Psoas muscle (tissue), 8 donors: ENCODE data around the gene HIPK1. TPM values are rescaled to one million over a fixed set of nuclear protein-coding genes. Genes with fewer than 3 reads are reported as not detected.

Experiments
- ATAC-seq, 4 donors: fragments of 200-7000 bp; cut with Tn5 transposase; one replicate each; pipeline ENCODE4 v1.9.1; 2020; ENCODE audit warnings: moderate library complexity in 3 of 4, mild to moderate bottlenecking in 2 of 4
- DNase-seq, 2 donors: peaks; one replicate each; pipeline ENCODE4 v3.0.0-alpha.2; 2020
- H3K27ac ChIP-seq: fragments of 200-600 bp; one replicate; pipeline ENCODE4 v1.8.0; 2022
- H3K27me3 ChIP-seq, 3 donors: fragments of 200-600 bp in 1 of 3; one replicate each; pipeline versions ENCODE4 v1.6.1 to v1.8.0; 2013 to 2022; ENCODE audit warnings: low read length in 2 of 3, mild to moderate bottlenecking in 2 of 3, moderate library complexity in 1 of 3; ENCODE audit not compliant: insufficient read depth in 3 of 3
- H3K36me3 ChIP-seq, 2 donors: fragments of 200-600 bp in 1 of 2; one replicate each; pipeline versions ENCODE4 v1.6.1 to v1.8.0; 2013 to 2022; ENCODE audit warnings: low read depth in 1 of 2, mild to moderate bottlenecking in 1 of 2, moderate library complexity in 1 of 2; ENCODE audit not compliant: insufficient read depth in 1 of 2
- H3K4me1 ChIP-seq: fragments of 200-600 bp; one replicate; pipeline ENCODE4 v1.8.0; 2022
- H3K4me3 ChIP-seq: fragments of 200-600 bp; one replicate; pipeline ENCODE4 v1.8.0; 2022; ENCODE audit warnings: mild to moderate bottlenecking
- H3K9me3 ChIP-seq: fragments of 200-600 bp; one replicate; pipeline ENCODE4 v1.8.0; 2022
- WGBS, 3 donors: extraction: QIAGEN DNeasy Blood & Tissue Kit; methylation state at CpG; one replicate each; pipeline versions ENCODE4 v1.1.6 to v1.1.7; 2013; 5-methylcytosine and 5-hydroxymethylcytosine counted together
- intact Hi-C, 2 donors: fragments of 100-400 bp; cut with DNase I; formaldehyde crosslinking; loops; one replicate each; pipeline versions ENCODE4 v1.11.0 to v1.14.2; 2022
- long read RNA-seq, 2 donors: library from polyadenylated mRNA; unstranded; transcript quantifications; one replicate each; pipeline ENCODE4 v2.0.0, GENCODE V29; 2021
- polyA plus RNA-seq, 3 donors: library from polyadenylated mRNA; stranded (reverse); fragments of 200-250 nt; gene quantifications; one replicate each; pipeline ENCODE4 v1.2.3, GENCODE V29; 2013
- total RNA-seq, 4 donors: library from RNA; stranded (reverse); fragmentation: NEBNext Ultra II Directional in 2 of 4; extraction: Animal tissue kit (Norgen Biotek cat#: 25700) in 2 of 4; gene quantifications; one replicate each; pipeline versions ENCODE4 v1.2.1 to v1.2.4, GENCODE V29; 2021 to 2023
- TF ChIP-seq, protein P1 (sequence below): fragments of 200-600 bp; IDR thresholded peaks from one replicate; pipeline ENCODE4 v1.8.0; 2022; ENCODE audit warnings: antibody characterized with exemption
- donor health status: healthy with polysubstance abuse.
- donor health status: DM: no; HTN: no; CAD: no; lungs with moderate emphysema.
- donor health status: Bipolar disorder and iron deficiency.
- donor health status: healthy.
- donor health status: DM: yes; HTN: yes; CAD: no.
- donor health status: DM: no; HTN: no; CAD: no.
- donor health status: DM: no; HTN: no; CAD: no.
- donor health status: DM: yes; HTN: yes; CAD: no.

HIPK1 gene
- total RNA-seq (10 to 100 TPM; 56.0 to 80.6 (median 65.3) TPM), polyA plus RNA-seq (10 to 100 TPM; 16.8 to 56.0 (median 18.4) TPM)
- long read RNA-seq, donor 1, partial matches to known transcripts, result 23 of 24 reads
- long read RNA-seq, donor 1, other reads (novel, unspliced or antisense), result 1 of 24 reads
- long read RNA-seq, donor 2, partial matches to known transcripts, result 58 of 60 reads
- long read RNA-seq, donor 2, other reads (novel, unspliced or antisense), result 2 of 60 reads

DNA sequence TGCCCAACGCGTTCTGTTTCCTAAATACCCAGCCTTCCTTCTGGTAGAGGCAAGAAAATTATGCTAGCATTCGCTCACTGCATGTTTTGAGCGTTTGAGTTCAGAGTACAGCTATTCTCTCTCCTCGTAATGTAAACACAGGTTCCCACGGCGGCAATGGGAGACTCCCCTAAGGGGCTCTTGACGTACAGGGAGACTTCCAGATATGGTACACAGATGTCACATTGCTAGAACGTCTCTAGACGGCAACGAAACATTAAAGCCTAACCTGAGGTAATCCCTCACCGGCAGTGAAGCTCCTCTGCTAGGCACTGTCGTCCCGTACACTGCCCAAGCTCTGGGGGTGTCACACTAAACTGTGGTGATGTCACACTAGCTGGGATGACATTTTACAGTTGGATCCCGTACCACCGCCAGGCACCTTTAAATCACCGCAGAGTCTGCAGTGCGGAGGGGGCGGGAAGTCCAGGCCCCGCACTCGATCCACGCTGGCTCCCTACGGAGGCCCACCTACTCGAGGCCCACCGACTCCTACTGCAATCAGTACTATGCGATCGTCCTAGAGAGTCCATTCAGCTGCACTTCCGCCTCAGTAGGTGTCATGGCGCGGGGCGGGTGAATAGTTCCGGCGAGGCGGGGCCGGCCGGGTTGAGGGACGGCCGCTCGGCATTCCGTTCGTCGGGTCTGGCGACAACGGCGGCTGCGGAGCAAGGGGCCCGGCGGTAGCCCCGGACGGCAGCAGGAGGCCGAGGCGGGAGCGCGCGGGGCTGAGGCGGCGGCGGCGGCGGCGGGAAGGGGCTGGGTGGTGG, at the start of gene HIPK1:
Gene HIPK1, plus strand, starts transcription at position 384 of the 809 bp plus-strand sequence.
- peak within 1 kb of the TSS; percentile 96 for H3K27ac ChIP-seq
- H3K36me3 ChIP-seq, result no peaks in the 10 kb centered on the region
- no peaks in the 10 kb centered on the region for H3K9me3 ChIP-seq
- H3K4me3 ChIP-seq, result peak within 1 kb of the TSS; percentile 86
- intact Hi-C loops, result loop anchor here (1.0 to 2.0 kb wide), 3 partner anchors 16 to 117 kb away; partner anchors contain the start of genes DCLRE1B (in 2 of the 2) and RSBN1 (in 1 of the 2)
- ATAC-seq, result peak; percentile 91 to 94 (median 94)
- peak; percentile 95 to 96 for DNase-seq
- WGBS, 3 donors, result 0 to 1% (median 1%) methylated on average over 49 to 61 of the region's 61 CpGs
- H3K27me3 ChIP-seq, result no peaks in the 10 kb centered on the region
- TF ChIP-seq, protein P1, sequence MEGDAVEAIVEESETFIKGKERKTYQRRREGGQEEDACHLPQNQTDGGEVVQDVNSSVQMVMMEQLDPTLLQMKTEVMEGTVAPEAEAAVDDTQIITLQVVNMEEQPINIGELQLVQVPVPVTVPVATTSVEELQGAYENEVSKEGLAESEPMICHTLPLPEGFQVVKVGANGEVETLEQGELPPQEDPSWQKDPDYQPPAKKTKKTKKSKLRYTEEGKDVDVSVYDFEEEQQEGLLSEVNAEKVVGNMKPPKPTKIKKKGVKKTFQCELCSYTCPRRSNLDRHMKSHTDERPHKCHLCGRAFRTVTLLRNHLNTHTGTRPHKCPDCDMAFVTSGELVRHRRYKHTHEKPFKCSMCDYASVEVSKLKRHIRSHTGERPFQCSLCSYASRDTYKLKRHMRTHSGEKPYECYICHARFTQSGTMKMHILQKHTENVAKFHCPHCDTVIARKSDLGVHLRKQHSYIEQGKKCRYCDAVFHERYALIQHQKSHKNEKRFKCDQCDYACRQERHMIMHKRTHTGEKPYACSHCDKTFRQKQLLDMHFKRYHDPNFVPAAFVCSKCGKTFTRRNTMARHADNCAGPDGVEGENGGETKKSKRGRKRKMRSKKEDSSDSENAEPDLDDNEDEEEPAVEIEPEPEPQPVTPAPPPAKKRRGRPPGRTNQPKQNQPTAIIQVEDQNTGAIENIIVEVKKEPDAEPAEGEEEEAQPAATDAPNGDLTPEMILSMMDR, result no peak
- peaks cover 45% of the 10 kb centered on the region for H3K4me1 ChIP-seq

- intact Hi-C loops, result no loop called here
- Histone ChIP-seq H3K27me3 (no peaks in the 10 kb centered on the region), H3K4me3 (no peak overlapping the region), H3K9me3 (no peaks in the 10 kb centered on the region), H3K4me1 (no peaks in the 10 kb centered on the region), H3K27ac (no peak overlapping the region), H3K36me3 (no peaks in the 10 kb centered on the region)
- ATAC-seq (no peak), DNase-seq (no peak)
- TF ChIP-seq, protein P1, result no peak
- WGBS, 3 donors, result 96 to 98% (median 97%) methylated on average over 4 of the region's 4 CpGs
Measured at GRCh38 chr1:113879739-113880038, 49.4 kb upstream of the HIPK1 start.

- Histone ChIP-seq H3K27me3 (no peaks in the 10 kb centered on the region), H3K4me3 (no peak overlapping the region), H3K27ac (peak overlapping the region; percentile 51), H3K4me1 (no peaks in the 10 kb centered on the region), H3K9me3 (no peaks in the 10 kb centered on the region), H3K36me3 (no peaks in the 10 kb centered on the region)
- TF ChIP-seq, protein P1, result no peak
- DNase-seq (no peak), ATAC-seq (peak; percentile 83 to 94 (median 90))
- intact Hi-C loops, result no loop called here
- 30 to 52% (median 33%) methylated on average over 2 of the region's 2 CpGs for WGBS, 3 donors
Measured at GRCh38 chr1:113881661-113882060, 47.5 kb upstream of the HIPK1 start.

GRCh38 chr1:113886417-113887401, 42.4 kb upstream of the HIPK1 start:
- Histone ChIP-seq H3K4me1 (no peaks in the 10 kb centered on the region), H3K36me3 (no peaks in the 10 kb centered on the region), H3K4me3 (no peak overlapping the region), H3K9me3 (no peaks in the 10 kb centered on the region), H3K27ac (no peak overlapping the region), H3K27me3 (no peaks in the 10 kb centered on the region)
- DNase-seq, result no peak
- intact Hi-C loops, result no loop called here
- WGBS, 3 donors, result 88 to 90% (median 88%) methylated on average over 17 of the region's 17 CpGs
- no peak for ATAC-seq
- TF ChIP-seq, protein P1, result no peak
